Superior temporal gyrus (tissue), 1 donor: Measurements from ENCODE around the gene WWOX.
"Not testable (repeated sequence)": the region's sequence is repeated elsewhere in the genome, so short reads cannot be mapped to it uniquely, and the experiment has no call there.

Source experiments
- DNase-seq: peaks from one replicate; pipeline ENCODE4 v3.0.0-alpha.2; 2016; ENCODE audit errors: extremely low spot score

The WWOX gene

DNA sequence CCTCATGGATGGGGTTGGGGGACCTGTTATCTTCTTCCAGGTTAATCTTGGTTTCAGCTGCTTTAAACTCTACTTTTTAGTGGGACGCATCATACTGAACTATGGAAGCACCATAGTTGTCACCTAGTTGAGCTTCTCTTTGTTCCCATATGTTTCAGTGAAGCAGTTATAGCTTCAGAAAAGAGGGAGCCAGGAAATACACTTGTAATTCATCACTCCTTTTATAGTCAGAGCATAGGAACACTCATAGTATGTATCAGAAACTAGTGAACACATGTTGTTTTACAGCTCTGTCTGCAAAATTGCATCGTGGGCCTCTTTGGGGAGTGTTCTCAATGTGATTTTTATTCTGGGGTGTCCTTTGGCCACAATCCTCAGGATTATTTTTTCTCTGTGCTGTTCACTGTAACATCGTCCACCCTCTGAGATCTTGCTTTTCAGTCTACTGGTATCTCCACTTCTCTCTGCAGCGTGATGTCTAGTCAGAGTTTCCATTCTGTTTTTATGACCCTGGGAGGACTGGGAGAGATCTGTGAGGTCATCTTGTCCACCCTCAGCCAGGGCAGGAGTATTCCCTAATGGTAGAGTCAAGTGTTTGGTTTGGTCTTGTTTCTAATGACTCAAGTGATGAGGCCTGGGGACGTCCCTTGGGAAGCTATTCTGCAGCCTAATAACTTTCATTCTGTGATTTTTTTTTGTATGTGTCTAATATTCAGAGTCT lies 585.4 kb downstream of the WWOX start:
- no peak for DNase-seq

DNA sequence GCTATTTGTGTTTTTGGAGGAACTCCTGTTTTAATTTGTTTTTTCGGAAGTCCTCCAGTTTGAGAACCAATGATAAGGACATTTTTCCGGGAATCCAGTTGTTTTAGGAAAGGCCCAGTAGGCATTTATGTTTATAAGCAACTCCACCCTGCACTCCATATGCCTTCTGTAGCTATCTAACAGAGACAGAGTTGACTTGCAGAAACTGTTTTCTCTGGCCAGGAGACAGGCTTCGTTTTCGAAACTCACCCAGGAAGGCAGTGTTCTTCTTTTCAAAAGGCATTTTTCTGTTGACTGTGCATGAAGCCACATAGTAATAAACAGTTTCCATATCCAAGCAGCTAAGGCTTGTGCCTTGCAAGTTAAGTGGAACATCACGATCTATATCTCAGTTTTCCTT lies 587.1 kb downstream of the WWOX start:
- no peak for DNase-seq

DNA sequence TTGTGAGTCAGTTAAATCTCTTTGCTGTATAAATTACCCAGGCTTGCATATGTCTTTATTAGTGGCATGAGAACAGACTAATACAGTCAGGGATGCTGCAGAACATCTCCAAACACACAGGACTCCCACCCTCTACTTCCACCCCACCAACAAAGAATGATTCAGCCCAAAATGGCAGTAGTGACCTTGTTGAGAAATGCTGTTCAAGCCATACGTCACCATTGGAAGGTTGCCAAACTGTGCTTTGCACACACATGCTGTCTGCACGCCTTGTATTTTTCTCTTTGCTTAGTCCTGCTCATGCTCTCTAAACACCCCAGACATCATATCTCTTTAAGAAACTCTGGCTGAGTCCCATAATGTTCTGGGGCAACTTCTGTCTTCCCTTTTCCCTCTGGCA lies 589.6 kb downstream of the WWOX start:
- DNase-seq = no peak

DNA sequence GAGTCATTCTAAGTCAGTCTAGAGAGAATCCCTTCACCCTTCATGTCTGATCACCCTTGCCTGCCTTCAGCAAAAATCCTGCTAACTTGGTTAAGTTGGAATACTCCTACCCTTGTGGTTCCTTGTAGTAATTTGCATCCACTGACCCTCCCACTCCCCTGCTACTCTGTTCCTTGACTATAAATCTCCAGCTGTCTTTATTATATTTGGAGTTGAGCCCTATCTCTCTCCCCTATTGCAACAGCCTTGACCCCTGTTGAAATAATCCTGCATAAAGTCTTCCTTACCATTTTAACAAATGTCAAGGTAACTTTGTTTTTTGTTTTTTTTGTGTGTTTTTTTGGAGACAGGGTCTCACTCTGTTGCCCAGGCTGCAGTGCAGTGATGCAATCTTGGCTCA lies 590.1 kb downstream of the WWOX start:
- no peak for DNase-seq

DNA sequence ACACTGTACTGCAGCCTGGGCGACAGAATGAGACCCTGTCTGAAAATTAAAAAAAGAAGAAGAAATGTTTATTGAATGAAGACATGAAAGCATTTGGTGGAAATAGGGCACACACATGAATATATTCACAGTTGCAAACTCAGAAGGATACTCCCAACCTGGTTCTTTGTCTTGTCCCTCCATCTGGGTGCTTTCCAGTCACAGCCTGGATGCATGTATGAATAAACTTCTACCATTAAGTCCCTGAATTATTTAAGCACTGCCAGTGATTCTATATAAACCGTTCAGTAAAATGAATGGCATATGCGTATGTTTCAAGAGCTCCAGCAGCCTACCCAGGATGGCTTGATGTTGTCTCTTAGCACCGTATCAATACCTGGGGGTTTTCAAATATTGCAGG lies 591.1 kb downstream of the WWOX start:
- DNase-seq = no peak

DNA sequence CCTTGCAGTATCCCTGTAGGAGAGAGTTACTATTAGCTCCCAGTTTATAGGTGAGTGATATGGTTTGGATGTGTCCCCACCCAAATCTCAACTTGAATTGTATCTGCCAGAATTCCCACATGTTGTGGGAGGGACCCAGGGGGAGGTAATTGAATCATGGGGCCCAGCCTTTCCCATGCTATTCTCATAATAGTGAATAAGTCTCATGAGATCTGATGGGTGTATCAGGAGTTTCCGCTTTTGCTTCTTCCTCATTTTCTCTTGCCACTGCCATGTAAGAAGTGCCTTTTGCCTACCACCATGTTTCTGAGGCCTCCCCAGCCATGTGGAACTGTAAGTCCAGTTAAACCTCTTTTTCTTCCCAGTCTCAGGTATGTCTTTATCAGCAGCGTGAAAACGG lies 592.3 kb downstream of the WWOX start:
- not testable (repeated sequence) for DNase-seq

DNA sequence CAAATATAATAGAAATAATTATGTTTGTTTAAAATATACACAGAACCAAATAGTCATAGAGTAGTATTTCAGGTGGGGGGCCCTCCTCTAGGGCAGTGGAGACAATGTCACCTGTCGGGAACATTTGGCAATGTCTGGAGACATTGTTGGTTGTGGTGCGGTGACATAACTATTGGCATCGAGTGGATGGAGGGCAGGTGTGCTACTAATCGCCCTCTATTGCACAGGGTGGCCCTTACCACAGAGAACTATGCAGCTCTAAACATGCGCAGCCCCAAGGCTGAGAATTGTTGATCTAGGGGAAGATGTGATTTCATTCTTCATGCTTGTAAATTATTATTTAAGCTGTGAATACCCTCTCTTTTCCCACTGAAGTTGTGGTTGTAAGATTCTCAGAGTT lies 594.0 kb downstream of the WWOX start:
- DNase-seq = no peak

DNA sequence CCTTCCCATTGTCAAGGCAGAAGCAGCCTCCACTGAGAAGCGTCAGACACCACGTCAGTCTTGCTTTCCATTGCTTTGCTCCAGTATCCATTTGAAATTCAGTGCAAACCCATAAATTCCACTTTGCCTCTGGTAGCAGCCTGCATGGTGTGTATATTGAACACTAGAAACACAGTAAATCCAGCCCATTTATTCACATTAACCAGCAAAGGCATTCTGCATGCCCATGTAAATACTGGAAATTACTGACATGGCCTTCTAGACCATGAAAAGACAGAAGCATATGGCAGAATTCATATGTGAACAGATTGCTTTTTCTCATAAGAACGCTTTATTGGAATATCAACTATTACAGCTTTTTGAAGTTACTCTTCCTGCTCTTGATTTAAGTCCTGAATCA lies 595.0 kb downstream of the WWOX start:
- no peak for DNase-seq

DNA sequence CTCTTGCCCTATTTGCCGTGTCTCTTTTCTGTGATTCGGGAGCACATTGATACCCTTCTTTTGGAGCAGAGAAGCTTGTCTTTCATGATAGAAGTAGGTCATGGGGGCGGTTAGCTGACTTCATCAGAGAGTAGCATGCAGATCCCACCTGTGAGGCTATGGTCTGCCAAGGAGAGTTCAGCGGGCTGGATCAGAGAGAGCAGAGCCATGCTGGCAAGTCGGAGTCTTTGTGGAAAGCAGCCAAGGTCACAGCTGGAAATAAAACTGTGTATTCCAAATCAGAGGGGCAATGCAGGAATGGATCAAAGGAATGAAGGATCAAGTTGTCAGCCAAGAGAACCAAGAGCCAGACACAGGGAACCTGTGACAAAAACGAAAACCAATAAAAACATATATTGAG lies 595.9 kb downstream of the WWOX start:
- no peak for DNase-seq

DNA sequence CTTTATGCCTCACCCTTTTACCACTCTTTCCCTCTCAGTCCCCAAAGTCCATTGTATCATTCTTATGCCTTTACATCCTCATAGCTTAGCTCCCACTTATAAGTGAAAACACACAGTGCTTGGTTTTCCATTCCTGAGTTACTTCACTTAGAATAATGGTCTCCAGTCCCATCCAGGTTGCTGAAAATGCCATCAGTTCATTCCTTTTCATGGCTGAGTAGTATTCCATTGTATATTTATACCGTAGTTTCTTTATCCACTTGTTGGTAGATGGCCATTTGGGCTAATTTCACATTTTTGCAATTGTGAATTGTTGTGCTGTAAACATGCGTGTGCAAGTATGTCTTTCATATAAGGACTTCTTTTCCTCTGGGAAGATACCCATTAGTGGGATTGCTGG lies 597.3 kb downstream of the WWOX start:
- DNase-seq = no peak

DNA sequence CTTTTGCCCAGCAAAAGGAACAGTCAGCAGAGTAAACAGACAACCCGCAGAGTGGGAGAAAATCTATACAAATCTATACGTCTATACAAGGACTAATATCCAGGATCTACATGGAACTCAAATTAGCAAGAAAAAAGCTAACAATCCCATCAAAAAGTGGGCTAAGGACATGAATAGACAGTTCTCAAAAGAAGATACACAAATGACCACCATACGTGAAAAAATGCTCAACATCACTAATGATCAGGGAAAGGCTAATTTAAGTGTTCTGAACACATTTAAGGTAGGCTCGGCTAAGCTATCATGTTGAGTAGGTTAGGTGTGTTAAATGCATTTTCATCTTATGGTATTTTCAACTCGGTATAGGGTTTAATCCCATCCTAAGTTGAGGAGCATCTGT lies 598.0 kb downstream of the WWOX start:
- no peak for DNase-seq

DNA sequence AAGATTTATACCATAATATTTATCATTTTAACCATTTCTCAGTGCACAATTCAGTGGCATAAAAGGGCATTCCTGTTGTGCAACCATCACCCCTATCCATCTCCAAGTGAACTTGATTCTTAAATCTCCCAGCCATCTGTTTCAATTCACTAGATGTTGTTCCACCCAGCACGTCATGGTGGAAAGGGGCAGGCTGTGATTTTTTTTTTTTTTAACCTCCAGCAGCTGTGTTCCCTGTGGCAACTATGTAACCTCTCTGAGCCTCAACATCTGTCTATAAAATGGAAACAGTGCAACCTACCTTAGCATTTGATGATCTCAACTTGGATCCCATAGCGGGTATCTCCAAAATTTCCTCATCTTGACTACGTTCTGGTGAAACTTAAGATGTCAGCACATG lies 604.5 kb downstream of the WWOX start:
- DNase-seq = no peak

DNA sequence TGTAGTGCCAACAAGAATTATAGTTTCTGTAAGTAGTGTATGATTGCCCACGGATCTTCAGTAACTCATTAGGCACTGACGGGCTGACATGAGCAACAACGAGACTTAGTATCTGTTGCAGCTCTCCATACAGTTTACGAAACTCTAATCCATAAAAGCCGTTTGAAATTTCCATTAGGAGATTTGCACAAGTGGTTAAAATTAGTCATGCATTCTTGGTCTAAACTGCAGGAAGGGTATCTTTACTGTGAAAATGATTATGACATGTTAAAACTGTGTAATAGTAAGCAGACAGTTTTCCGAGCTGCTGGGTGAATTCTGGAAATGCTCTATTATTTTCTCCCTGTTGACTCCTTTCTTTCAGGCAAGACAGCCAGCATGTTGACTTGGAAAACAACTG lies 605.0 kb downstream of the WWOX start:
- DNase-seq = no peak

DNA sequence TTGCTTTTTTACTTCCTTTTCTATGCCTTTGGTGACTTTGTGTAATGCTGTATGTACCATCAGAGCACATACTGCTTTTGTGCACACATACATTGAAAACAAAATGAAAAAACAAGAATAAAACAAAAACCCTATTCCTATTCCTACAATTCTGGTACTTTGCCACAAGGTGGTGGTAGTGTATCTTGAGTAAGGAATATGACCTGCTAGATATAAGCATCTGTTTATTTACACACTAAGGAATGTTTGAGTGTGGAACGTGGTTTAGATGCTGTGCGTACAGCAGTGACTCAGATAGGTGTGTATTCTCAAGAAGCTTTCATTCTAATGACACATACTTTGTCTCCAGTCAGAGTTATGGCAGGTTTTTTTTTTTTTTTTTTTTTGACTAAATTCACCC lies 606.2 kb downstream of the WWOX start:
- DNase-seq = no peak

DNA sequence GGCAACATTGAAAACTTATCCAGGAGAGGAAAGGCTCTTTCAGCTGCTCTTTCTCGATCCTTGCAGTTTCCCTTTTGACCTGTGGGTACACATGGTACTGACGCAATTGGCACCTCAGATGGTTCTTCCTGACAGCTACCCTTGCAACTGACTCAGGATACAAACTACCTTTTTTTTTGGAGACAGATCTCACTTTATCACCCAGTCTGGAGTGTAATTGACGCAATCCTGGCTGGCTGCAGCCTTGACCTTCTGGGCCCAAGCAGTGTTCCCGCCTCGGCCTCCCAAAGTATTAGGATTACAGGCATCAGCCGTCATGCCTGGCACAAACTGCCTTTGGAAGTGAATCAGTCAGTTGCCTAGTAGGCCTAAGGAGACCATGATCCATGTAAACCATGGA lies 607.2 kb downstream of the WWOX start:
- no peak for DNase-seq

DNA sequence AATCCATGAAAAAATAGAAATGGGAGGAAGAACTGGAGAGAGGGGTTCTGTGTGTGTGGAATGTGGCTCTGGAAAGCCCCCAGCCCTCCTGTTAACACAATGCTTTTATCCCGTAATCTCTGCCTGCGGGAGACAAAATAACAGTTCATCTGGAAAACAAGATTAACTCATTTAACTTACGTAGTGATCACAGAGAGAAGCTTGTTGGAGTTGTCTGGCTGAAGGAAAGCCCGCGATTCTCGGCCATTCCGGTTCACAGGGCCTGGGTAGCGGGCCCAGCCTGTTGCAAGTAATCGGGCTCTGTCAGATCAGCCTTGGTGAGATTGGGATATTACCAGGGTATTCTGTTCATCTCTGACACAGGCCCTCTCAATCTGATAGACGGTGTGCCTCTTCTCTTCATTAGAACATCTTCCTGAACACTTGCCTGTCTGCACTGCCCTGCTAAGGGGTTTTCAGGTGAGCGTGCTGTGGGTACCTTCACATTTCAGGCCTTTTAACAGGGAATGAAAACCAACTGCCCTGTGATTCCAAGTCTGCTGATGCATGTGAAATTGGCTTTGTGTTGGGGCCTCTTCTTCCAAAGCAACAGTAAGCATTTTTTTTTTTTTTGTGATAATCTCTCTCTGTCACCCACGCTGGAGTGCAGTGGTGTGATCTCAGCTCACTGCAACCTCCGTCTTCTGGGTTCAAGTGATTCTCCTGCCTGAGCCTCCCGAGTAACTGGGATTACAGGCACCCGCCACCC lies 609.9 kb downstream of the WWOX start:
- no peak for DNase-seq

DNA sequence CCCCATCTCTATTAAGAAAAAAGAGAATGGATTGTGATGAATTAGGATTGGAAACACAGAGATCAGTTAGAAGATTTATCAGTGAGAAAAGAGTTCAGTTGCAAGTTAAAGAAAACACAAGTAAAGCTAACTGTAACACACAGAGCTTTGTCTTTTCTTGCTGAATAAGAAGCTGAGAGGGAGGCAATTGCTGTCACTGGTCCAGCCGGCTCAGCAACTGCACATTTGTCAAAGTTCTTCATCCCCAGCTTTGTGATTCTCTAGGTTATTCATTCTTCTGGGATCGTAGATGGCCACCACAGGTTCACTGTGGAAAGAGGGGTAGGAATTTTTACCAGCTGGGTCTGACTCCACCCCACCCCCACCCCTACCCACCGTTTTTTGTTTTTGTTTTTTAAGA lies 615.7 kb downstream of the WWOX start:
- DNase-seq = no peak

DNA sequence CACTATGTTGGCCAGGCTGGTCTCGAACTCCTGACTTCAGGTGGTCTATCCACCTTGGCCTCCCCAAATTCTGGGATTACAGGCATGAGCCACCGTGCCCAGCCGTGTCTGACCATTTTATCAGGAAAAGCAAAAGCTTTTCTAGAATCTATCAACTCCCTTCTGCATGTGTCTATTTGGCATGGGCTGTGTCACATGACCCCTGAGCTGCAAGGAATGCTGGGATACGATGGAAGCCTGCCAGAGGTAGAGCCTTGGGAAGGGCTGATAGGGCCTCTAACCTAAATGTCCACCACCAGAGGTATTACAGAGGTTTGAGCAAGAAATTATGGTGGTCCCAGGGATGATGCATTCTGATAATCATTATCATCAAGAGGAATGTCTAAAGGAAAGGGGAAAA lies 616.2 kb downstream of the WWOX start:
- no peak for DNase-seq

DNA sequence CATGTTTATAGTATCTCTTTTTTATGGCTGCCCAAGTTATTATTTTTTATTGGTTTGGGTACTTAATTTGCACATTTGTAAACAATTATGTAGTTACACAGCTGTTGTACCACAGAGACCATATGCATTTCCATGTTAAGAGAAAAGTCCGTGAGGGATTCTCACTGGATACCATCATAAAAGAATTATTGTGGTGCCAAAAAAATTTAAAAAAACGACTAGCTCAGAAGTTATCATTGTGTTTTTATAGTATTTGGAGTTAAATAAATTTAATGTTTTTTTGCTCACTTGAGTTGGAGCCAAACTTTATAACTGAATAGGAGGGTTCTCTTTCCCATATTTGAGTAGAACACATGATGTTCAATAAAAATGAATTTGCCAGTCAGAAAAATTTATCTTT lies 618.7 kb downstream of the WWOX start:
- DNase-seq = no peak

DNA sequence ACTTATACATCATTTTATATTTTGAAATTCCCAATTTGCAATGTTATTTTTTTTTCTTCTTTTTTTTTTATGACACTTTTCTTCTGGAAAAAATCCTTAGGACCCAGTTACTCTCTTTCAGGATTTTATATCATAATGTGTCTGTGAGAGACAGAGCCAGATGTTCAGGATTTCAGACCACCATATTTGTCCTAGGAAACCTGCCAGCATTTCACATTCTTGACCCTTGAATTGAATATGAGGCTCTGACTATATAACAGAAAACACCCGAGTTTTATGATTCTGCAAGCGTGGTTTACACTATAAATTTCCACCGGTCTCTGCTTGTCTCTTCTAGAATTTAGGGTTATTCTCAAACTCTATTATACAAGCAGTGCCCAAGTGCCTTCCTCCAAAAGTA lies 621.0 kb downstream of the WWOX start:
- DNase-seq = no peak

DNA sequence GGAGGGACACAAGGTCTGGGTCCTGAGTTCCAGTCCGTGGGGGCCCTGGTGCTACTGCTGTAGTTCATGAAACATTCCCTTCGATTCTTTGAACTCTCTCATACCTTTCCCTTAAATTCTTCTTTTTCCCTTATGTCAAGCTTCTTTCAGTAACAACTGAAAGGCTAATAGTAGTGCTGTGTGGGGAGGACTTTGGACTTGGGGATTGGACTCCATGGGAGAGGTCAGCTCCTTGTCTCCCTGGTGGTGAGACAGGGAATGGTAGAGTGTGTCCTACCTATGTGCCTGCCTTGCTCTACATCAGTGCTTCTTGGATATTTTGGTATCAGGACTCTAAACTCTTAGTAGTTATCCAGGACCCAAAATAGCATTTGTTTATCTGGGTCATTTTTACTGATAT lies 628.1 kb downstream of the WWOX start:
- no peak for DNase-seq

DNA sequence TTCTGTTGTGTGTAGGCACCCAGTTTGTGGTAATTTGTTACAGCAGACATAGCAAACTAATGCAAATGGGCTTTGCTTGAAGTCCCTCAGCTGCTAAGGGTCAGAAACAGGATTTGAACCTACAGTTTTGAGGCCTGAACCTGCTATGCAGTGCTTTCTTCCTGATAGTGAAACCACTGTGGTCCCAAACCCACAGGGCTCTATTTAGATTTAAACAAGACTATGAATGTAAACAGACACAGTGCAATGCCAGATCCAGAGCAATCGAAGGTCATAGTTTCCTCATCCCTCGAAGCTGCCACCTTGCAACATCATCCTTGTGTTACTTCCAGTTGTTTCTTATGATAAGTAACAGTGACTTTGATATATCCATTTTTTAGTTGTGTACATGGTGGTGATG lies 630.2 kb downstream of the WWOX start:
- no peak for DNase-seq

DNA sequence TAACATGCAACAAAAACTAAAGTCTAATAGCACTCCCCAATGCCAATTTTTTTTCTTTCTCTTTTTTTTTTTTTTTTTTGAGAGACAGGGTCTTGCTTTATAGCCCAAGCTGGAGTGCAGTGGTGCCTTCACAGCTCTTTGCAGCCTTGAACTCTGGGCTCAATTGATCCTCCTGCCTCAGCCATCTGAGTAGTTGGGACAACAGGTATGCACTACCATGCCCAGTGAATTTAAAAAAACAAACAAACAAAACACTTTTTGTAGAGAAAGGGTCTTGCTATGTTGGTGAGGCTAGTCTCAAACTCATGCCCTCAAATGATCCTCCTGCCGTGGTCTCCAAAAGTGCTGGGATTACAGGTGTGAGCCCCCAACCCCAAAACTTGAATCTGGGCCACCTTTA lies 632.3 kb downstream of the WWOX start:
- no peak for DNase-seq

DNA sequence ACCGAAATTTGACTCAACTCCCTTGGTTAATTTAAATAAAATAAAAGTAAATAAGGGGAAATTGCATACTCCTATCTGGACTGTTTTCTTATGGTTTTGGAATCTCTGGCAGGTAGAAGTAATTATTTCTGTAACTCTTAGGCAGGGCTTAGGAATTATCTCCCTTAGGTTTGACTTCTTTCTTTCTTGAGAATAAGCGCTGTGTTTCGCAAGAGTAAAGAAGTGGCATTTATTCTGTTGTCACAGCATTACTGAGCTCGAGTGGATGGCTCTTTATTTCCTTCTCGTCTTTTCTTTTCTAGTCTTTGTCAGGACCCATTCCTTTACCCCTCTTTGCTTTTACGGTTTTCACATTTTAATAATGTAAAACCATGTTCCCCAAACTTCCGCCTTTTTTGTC lies 633.2 kb downstream of the WWOX start:
- DNase-seq = no peak
